ENCODE results near the gene PDIA2. TPM values are rescaled to one million over a fixed set of nuclear protein-coding genes. Genes with fewer than 3 reads are reported as not detected.

Gene PDIA2
- total RNA-seq, 3 donors from 2014 or later: 0.23 to 2.8 (median 1.3) TPM

GRCh38 chr16:268141-269053 lies 14.6 kb upstream of the PDIA2 start:
- Histone ChIP-seq H3K4me1 (ENCODE audit: low read depth) (peaks cover 2% of the 10 kb centered on the region), H3K9me3 (no peaks in the 10 kb centered on the region), H3K4me3 (no peak overlapping the region), H3K36me3 (ENCODE audit: low read depth) (no peaks in the 10 kb centered on the region)
- ATAC-seq (peak; percentile 58), DNase-seq (peak; percentile 73 to 86 (median 85))
- intact Hi-C loops (cut with DNase I, micrococcal nuclease): no loop called here
- no peak for TF ChIP-seq CTCF (IDR thresholded peaks at IDR 0.05)

GRCh38 chr16:269061-269796 lies 13.7 kb upstream of the PDIA2 start:
- intact Hi-C loops (cut with DNase I, micrococcal nuclease): no loop called here
- H3K4me3 ChIP-seq: no peak overlapping the region
- no peaks in the 10 kb centered on the region for H3K9me3 ChIP-seq
- no peak for DNase-seq
- no peak for ATAC-seq
- H3K4me1 ChIP-seq (ENCODE audit: low read depth): peaks cover 6% of the 10 kb centered on the region
- TF ChIP-seq CTCF (IDR thresholded peaks at IDR 0.05): no peak
- no peaks in the 10 kb centered on the region for H3K36me3 ChIP-seq (ENCODE audit: low read depth)

GRCh38 chr16:270381-271255 lies 12.3 kb upstream of the PDIA2 start:
- Histone ChIP-seq H3K4me3 (no peak overlapping the region), H3K36me3 (ENCODE audit: low read depth) (no peaks in the 10 kb centered on the region), H3K4me1 (ENCODE audit: low read depth) (peaks cover 13% of the 10 kb centered on the region), H3K9me3 (no peaks in the 10 kb centered on the region)
- intact Hi-C loops (cut with DNase I, micrococcal nuclease): no loop called here
- DNase-seq (no peak), ATAC-seq (no peak)
- TF ChIP-seq CTCF (IDR thresholded peaks at IDR 0.05): no peak

GRCh38 chr16:272633-273546 lies 10.1 kb upstream of the PDIA2 start:
- DNase-seq (no peak), ATAC-seq (no peak)
- intact Hi-C loops (cut with DNase I, micrococcal nuclease): no loop called here
- no peak overlapping the region for H3K4me3 ChIP-seq
- H3K9me3 ChIP-seq: no peaks in the 10 kb centered on the region
- H3K36me3 ChIP-seq (ENCODE audit: low read depth): no peaks in the 10 kb centered on the region
- H3K4me1 ChIP-seq (ENCODE audit: low read depth): peaks cover 13% of the 10 kb centered on the region
- no peak for TF ChIP-seq CTCF (IDR thresholded peaks at IDR 0.05)

Data from mucosa of descending colon (tissue), 3 donors.